ENCODE data around the gene FHIP1B.

The FHIP1B gene

GRCh38 chr11:6237266-6237665, 2.8 kb upstream of the FHIP1B start:
- Histone ChIP-seq H3K79me2 (ENCODE audit: insufficient read depth, low read length) (peaks cover 21% of the 10 kb centered on the region), H3K9ac (ENCODE audit: low read depth, low read length) (no peak overlapping the region), H2AFZ (ENCODE audit: low read depth, low read length) (no peak overlapping the region), H3K4me3 (ENCODE audit: low read depth in 1 of 2, low read length in 2 of 2) (no peak overlapping the region), H4K20me1 (ENCODE audit: insufficient read depth, low read length) (peaks cover 9% of the 10 kb centered on the region; the same call in 1 of the 2 replicates), H3K9me3 (ENCODE audit: insufficient read depth, low read length, severe bottlenecking) (no peaks in the 10 kb centered on the region), H3K4me2 (ENCODE audit: insufficient read depth, low read length) (no peak overlapping the region), H3K27ac (ENCODE audit: low read length) (no peak overlapping the region), H3K4me1 (ENCODE audit: insufficient read depth, low read length) (peaks cover 20% of the 10 kb centered on the region), H3K36me3 (ENCODE audit: insufficient read depth, low read length) (no peaks in the 10 kb centered on the region; the same call in 1 of the 2 replicates), H3K27me3 (ENCODE audit: insufficient read depth, low read length, poor library complexity) (peaks cover 4% of the 10 kb centered on the region)
- DNase-seq (no peak), ATAC-seq (ENCODE audit: insufficient read depth, low read depth) (no peak)
- TF ChIP-seq EZH2 (IDR thresholded peaks at IDR 0.05; ENCODE audit: borderline replicate concordance, low read depth, low read length, severe bottlenecking), result no peak
- no peak for TF ChIP-seq CTCF (IDR thresholded peaks at IDR 0.05; ENCODE audit: borderline replicate concordance, extremely low read depth, low read length, poor library complexity, severe bottlenecking)

GRCh38 chr11:6233984-6234386, 451 bp downstream of the FHIP1B start:
- DNase-seq (no peak), ATAC-seq (ENCODE audit: insufficient read depth, low read depth) (peak; percentile 0; the same call in 2 of the 3 replicates)
- Histone ChIP-seq H3K79me2 (ENCODE audit: insufficient read depth, low read length) (peaks cover 53% of the 10 kb centered on the region), H3K9me3 (ENCODE audit: insufficient read depth, low read length, severe bottlenecking) (no peaks in the 10 kb centered on the region), H4K20me1 (ENCODE audit: insufficient read depth, low read length) (peaks cover 21% of the 10 kb centered on the region; the same call in 1 of the 2 replicates), H3K4me1 (ENCODE audit: insufficient read depth, low read length) (peaks cover 20% of the 10 kb centered on the region), H3K27me3 (ENCODE audit: insufficient read depth, low read length, poor library complexity) (peaks cover 4% of the 10 kb centered on the region), H3K4me3 (ENCODE audit: low read depth in 1 of 2, low read length in 2 of 2) (peak overlapping the region; percentile 63 to 72), H3K36me3 (ENCODE audit: insufficient read depth, low read length) (no peaks in the 10 kb centered on the region; the same call in 1 of the 2 replicates), H3K9ac (ENCODE audit: low read depth, low read length) (peak overlapping the region; percentile 66), H3K27ac (ENCODE audit: low read length) (peak overlapping the region; percentile 61), H2AFZ (ENCODE audit: low read depth, low read length) (peak overlapping the region; percentile 98), H3K4me2 (ENCODE audit: insufficient read depth, low read length) (peak overlapping the region; percentile 93)
- TF ChIP-seq CTCF (IDR thresholded peaks at IDR 0.05; ENCODE audit: borderline replicate concordance, extremely low read depth, low read length, poor library complexity, severe bottlenecking) (no peak), EZH2 (IDR thresholded peaks at IDR 0.05; ENCODE audit: borderline replicate concordance, low read depth, low read length, severe bottlenecking) (no peak)

- H3K27ac ChIP-seq (ENCODE audit: low read length), result no peak overlapping the region
- peaks cover 26% of the 10 kb centered on the region; the same call in 1 of the 2 replicates for H4K20me1 ChIP-seq (ENCODE audit: insufficient read depth, low read length)
- H3K27me3 ChIP-seq (ENCODE audit: insufficient read depth, low read length, poor library complexity), result no peaks in the 10 kb centered on the region
- no peak overlapping the region for H3K9ac ChIP-seq (ENCODE audit: low read depth, low read length)
- peaks cover 58% of the 10 kb centered on the region for H3K79me2 ChIP-seq (ENCODE audit: insufficient read depth, low read length)
- no peaks in the 10 kb centered on the region; the same call in 1 of the 2 replicates for H3K36me3 ChIP-seq (ENCODE audit: insufficient read depth, low read length)
- DNase-seq, result no peak
- no peaks in the 10 kb centered on the region for H3K9me3 ChIP-seq (ENCODE audit: insufficient read depth, low read length, severe bottlenecking)
- H3K4me3 ChIP-seq (ENCODE audit: low read depth in 1 of 2, low read length in 2 of 2), result peak overlapping the region in 1 of 2 experiments; percentile 72; a peak in 1 of 4 replicates
- no peak for ATAC-seq (ENCODE audit: insufficient read depth, low read depth)
- peak overlapping the region; percentile 93 for H3K4me2 ChIP-seq (ENCODE audit: insufficient read depth, low read length)
- H2AFZ ChIP-seq (ENCODE audit: low read depth, low read length), result no peak overlapping the region
- H3K4me1 ChIP-seq (ENCODE audit: insufficient read depth, low read length), result peaks cover 20% of the 10 kb centered on the region
- TF ChIP-seq EZH2 (IDR thresholded peaks at IDR 0.05; ENCODE audit: borderline replicate concordance, low read depth, low read length, severe bottlenecking) (no peak), CTCF (IDR thresholded peaks at IDR 0.05; ENCODE audit: borderline replicate concordance, extremely low read depth, low read length, poor library complexity, severe bottlenecking) (no peak)
These were observed 1.5 kb downstream of the FHIP1B start for GRCh38 chr11:6232899-6233298.

All from DND-41 (cell line).